NCI-H146 (cell line): ENCODE measurements around the gene DRC7.

Source experiments
- DNase-seq: peaks from one replicate; lab custom pipeline; 2025; lab: John Stamatoyannopoulos, UW

Gene DRC7

GRCh38 chr16:57750796-57751538, 56.4 kb downstream of the DRC7 start:
- DNase-seq = no peak

GRCh38 chr16:57751539-57752202, 57.1 kb downstream of the DRC7 start:
- DNase-seq = no peak

- DNase-seq = no peak
Measured at GRCh38 chr16:57752203-57752580, 57.6 kb downstream of the DRC7 start.

- DNase-seq = no peak
Measured at GRCh38 chr16:57752581-57753447, 58.2 kb downstream of the DRC7 start.

- no peak for DNase-seq
Measured at GRCh38 chr16:57753448-57754353, 59.1 kb downstream of the DRC7 start.

GRCh38 chr16:57754354-57755060, 59.9 kb downstream of the DRC7 start:
- no peak for DNase-seq

- DNase-seq = no peak
Measured at GRCh38 chr16:57755061-57755684, 60.6 kb downstream of the DRC7 start.

- no peak for DNase-seq
Measured at GRCh38 chr16:57755726-57756423, 61.3 kb downstream of the DRC7 start.

- no peak for DNase-seq
Measured at GRCh38 chr16:57756424-57757325, 62.1 kb downstream of the DRC7 start.

- DNase-seq = peak; percentile 43
Measured at GRCh38 chr16:57757326-57757786, 62.8 kb downstream of the DRC7 start.

- DNase-seq = no peak
Measured at GRCh38 chr16:57757883-57758282, 63.3 kb downstream of the DRC7 start.

- DNase-seq = no peak
Measured at GRCh38 chr16:57758331-57759117, 63.9 kb downstream of the DRC7 start.

GRCh38 chr16:57759131-57759530, 64.5 kb downstream of the DRC7 start:
- no peak for DNase-seq

GRCh38 chr16:57759541-57760356, 65.1 kb downstream of the DRC7 start:
- DNase-seq = no peak

- no peak for DNase-seq
Measured at GRCh38 chr16:57760357-57761160, 66.0 kb downstream of the DRC7 start.

- DNase-seq = no peak
Measured at GRCh38 chr16:57761301-57761700, 66.7 kb downstream of the DRC7 start.
